ENCODE results near the gene AHI1. TPM values are rescaled to one million over a fixed set of nuclear protein-coding genes. Genes with fewer than 3 reads are reported as not detected.
A peak's percentile ranks its signal among the peaks of the same experiment; 100 is the strongest.

The AHI1 gene
- total and polyA plus RNA-seq, 10 of the 15 experiments (the other 5 are each of a cell fraction or from before 2014, with no cell fraction given) = 3.2 to 9.5 (median 4.6) TPM

GRCh38 chr6:135424385-135424784, 73.2 kb downstream of the AHI1 start:
- ChIA-PET CTCF (interaction anchor here (0.6 to 7.2 kb wide), 24 partner anchors 10 to 1315 kb away, joined by 3 to 95 read pairs (median 5); no protein-coding TSS in a partner anchor), SMC1A (ENCODE audit: uncharacterized antibody, unreplicated experiment) (interaction anchor here (0.7 to 5.0 kb wide), 21 partner anchors 8 to 1125 kb away, joined by 3 to 53 read pairs (median 4); partner anchors contain the start of gene HBS1L), POLR2A (no interaction called here), RAD21 (ENCODE audit: unreplicated experiment) (interaction anchor here (0.6 to 4.3 kb wide), 10 partner anchors 10 to 436 kb away, joined by 3 to 41 read pairs (median 4); no protein-coding TSS in a partner anchor)
- Histone ChIP-seq H3K36me3 (ENCODE audit: control insufficient read depth in 2 of 2, insufficient read depth in 2 of 2, low read length in 1 of 2) (no peaks in the 10 kb centered on the region), H3K4me3 (no peak overlapping the region), H3K27me3 (replicated peaks in 1 of 2; ENCODE audit: control insufficient read depth in 2 of 2, insufficient read depth in 2 of 2, low read length in 1 of 2) (no peaks in the 10 kb centered on the region), H3K9ac (ENCODE audit: control insufficient read depth, insufficient read depth, low read length) (no peak overlapping the region), H4K20me1 (ENCODE audit: control insufficient read depth, insufficient read depth) (no peaks in the 10 kb centered on the region), H3K4me2 (ENCODE audit: control insufficient read depth, insufficient read depth) (no peak overlapping the region), H3K4me1 (ENCODE audit: control insufficient read depth, insufficient read depth, low read length) (peaks cover 4% of the 10 kb centered on the region; the same call in 1 of the 2 replicates), H2AFZ (ENCODE audit: control insufficient read depth, low read depth, low read length) (no peak overlapping the region), H3K9me3 (replicated peaks; ENCODE audit: control insufficient read depth, insufficient read depth, low read length) (no peaks in the 10 kb centered on the region), H3K27ac (ENCODE audit: control insufficient read depth, insufficient read depth) (no peak overlapping the region), H3K79me2 (ENCODE audit: control insufficient read depth, insufficient read depth, low read length) (no peaks in the 10 kb centered on the region)
- intact Hi-C loops (cut with micrococcal nuclease; ENCODE audit: unreplicated experiment) (loop anchor here (5.0 kb wide), 1 partner anchor 197 kb away; no protein-coding TSS in a partner anchor), in situ Hi-C loops (cut with MboI) (loop anchor here (25.0 kb wide), 1 partner anchor 187 kb away; no protein-coding TSS in a partner anchor)
- FAIRE-seq (no peak), ATAC-seq (no peak), DNase-seq (ENCODE audit: low read depth, low spot score) (no peak)
- WGBS (ENCODE audit: insufficient coverage, insufficient replicate concordance, low lambda C conversion rate, missing lambda C conversion rate) = 19% methylated on average over 1 of the region's 1 CpG
- BruUV-seq (replicated peaks) = no TSS peak
- TF ChIP-seq ATF3 (IDR thresholded peaks at IDR 0.05; ENCODE audit: borderline replicate concordance, extremely low read depth, low read depth, low read length) = no peak
- TF ChIP-seq TAF1 (IDR thresholded peaks at IDR 0.05; ENCODE audit: borderline replicate concordance, low read depth, low read length) = no peak
- TF ChIP-seq SUPT20H (IDR thresholded peaks at IDR 0.05; ENCODE audit: borderline replicate concordance, control insufficient read depth, low read depth, low read length) = no peak
- no peak for TF ChIP-seq ATF7 (IDR thresholded peaks at IDR 0.05; ENCODE audit: low read depth)
- no peak for TF ChIP-seq STAT3 (IDR thresholded peaks at IDR 0.05; ENCODE audit: low read depth, low read length)
- TF ChIP-seq FOXM1 (IDR thresholded peaks at IDR 0.05; ENCODE audit: low read depth, low read length) = 0 out of 2 replicates have a peak, but pooled peaks have one; percentile 30
- no peak for TF ChIP-seq CREB1 (IDR thresholded peaks at IDR 0.05; ENCODE audit: low read depth)
- TF ChIP-seq CBX3 (IDR thresholded peaks at IDR 0.05; ENCODE audit: borderline replicate concordance, low read depth) = no peak
- no peak for TF ChIP-seq RB1 (IDR thresholded peaks at IDR 0.05; ENCODE audit: borderline replicate concordance)
- TF ChIP-seq RBBP5 (conservative IDR thresholded peaks at IDR 0.05) = no peak
- TF ChIP-seq CBFB (IDR thresholded peaks at IDR 0.05; ENCODE audit: low read depth) = no peak
- no peak for TF ChIP-seq PML (IDR thresholded peaks at IDR 0.05; ENCODE audit: low read length)
- no peak for TF ChIP-seq CEBPZ (IDR thresholded peaks at IDR 0.05; ENCODE audit: low read depth, low read length)
- TF ChIP-seq JUNB (IDR thresholded peaks at IDR 0.05) = peak; percentile 56
- TF ChIP-seq NFXL1 (IDR thresholded peaks at IDR 0.05; ENCODE audit: borderline replicate concordance) = no peak
- TF ChIP-seq RUNX3 (IDR thresholded peaks at IDR 0.05; ENCODE audit: low read length) = peak; percentile 82
- TF ChIP-seq SPI1 (IDR thresholded peaks at IDR 0.05; ENCODE audit: borderline replicate concordance, insufficient read depth, low read depth, low read length) = no peak
- no peak for TF ChIP-seq ZNF687 (IDR thresholded peaks at IDR 0.05)

All from GM12878 (cell line).